Calu3 (cell line): ENCODE measurements around the gene MPPED2. TPM values are rescaled to one million over a fixed set of nuclear protein-coding genes. Genes with fewer than 3 reads are reported as not detected.
"Not testable (repeated sequence)": the region's sequence is repeated elsewhere in the genome, so short reads cannot be mapped to it uniquely, and the experiment has no call there.

Experiments used
- BruUV-seq: library from RNA; stranded (reverse); fragments of 400-500 nt; replicated peaks from 2 replicates; lab custom pipeline; 2021; lab: Mats Ljungman, UMichigan
- CTCF ChIA-PET: fragments of 300-600 bp; sonication (Branson Sonifier 250); formaldehyde crosslinking; loops from one replicate; lab custom pipeline; 2022; ENCODE audit warnings: antibody characterized with exemption; lab: Charles Lee
- DNase-seq: peaks from one replicate; pipeline ENCODE4 v3.0.0; 2022
- H3K27ac Mint-ChIP-seq: one replicate; pipeline ENCODE4 v1.8.0; 2022; ENCODE audit warnings: mixed read lengths; ENCODE audit not compliant: unreplicated experiment
- H3K27me3 Mint-ChIP-seq: one replicate; pipeline ENCODE4 v1.8.0; 2022; ENCODE audit warnings: mixed read lengths; ENCODE audit not compliant: unreplicated experiment
- H3K36me3 Mint-ChIP-seq: one replicate; pipeline ENCODE4 v1.8.0; 2022; ENCODE audit warnings: mild to moderate bottlenecking, moderate library complexity, mixed read lengths; ENCODE audit not compliant: insufficient read depth, unreplicated experiment
- H3K4me1 Mint-ChIP-seq: one replicate; pipeline ENCODE4 v1.8.0; 2022; ENCODE audit warnings: mild to moderate bottlenecking, low read depth, mixed read lengths; ENCODE audit not compliant: unreplicated experiment
- H3K4me3 Mint-ChIP-seq: one replicate; pipeline ENCODE4 v1.8.0; 2022; ENCODE audit warnings: mild to moderate bottlenecking, low read depth, moderate library complexity, mixed read lengths; ENCODE audit not compliant: unreplicated experiment
- H3K9me3 Mint-ChIP-seq: one replicate; pipeline ENCODE4 v1.8.0; 2022; ENCODE audit warnings: low read depth, mixed read lengths; ENCODE audit not compliant: unreplicated experiment
- intact Hi-C: fragments of 100-400 bp; cut with micrococcal nuclease; formaldehyde crosslinking; loops from one replicate; pipeline ENCODE4 v1.10.0; 2022; ENCODE audit not compliant: unreplicated experiment
- total RNA-seq: library from RNA; stranded (reverse); gene quantifications from 2 replicates; pipeline ENCODE4 v1.2.3, GENCODE V29; 2022
- TF ChIP-seq, protein P1 (sequence below): fragments of 200-600 bp; IDR thresholded peaks from one replicate; pipeline ENCODE4 v1.8.0; 2022; ENCODE audit warnings: antibody characterized with exemption; ENCODE audit not compliant: unreplicated experiment

The MPPED2 gene
- total RNA-seq, 1 experiment from 2014 or later: not detected

GRCh38 chr11:30561691-30562415 lies 24.3 kb downstream of the MPPED2 start:
- no peak for DNase-seq
- Mint-ChIP-seq H3K27me3 (no peaks in the 10 kb centered on the region), H3K27ac (no peak overlapping the region), H3K4me1 (no peaks in the 10 kb centered on the region), H3K36me3 (no peaks in the 10 kb centered on the region), H3K9me3 (no peaks in the 10 kb centered on the region), H3K4me3 (no peak overlapping the region)
- CTCF ChIA-PET: no interaction called here
- BruUV-seq: no TSS peak
- intact Hi-C loops: no loop called here
- TF ChIP-seq, protein P1, sequence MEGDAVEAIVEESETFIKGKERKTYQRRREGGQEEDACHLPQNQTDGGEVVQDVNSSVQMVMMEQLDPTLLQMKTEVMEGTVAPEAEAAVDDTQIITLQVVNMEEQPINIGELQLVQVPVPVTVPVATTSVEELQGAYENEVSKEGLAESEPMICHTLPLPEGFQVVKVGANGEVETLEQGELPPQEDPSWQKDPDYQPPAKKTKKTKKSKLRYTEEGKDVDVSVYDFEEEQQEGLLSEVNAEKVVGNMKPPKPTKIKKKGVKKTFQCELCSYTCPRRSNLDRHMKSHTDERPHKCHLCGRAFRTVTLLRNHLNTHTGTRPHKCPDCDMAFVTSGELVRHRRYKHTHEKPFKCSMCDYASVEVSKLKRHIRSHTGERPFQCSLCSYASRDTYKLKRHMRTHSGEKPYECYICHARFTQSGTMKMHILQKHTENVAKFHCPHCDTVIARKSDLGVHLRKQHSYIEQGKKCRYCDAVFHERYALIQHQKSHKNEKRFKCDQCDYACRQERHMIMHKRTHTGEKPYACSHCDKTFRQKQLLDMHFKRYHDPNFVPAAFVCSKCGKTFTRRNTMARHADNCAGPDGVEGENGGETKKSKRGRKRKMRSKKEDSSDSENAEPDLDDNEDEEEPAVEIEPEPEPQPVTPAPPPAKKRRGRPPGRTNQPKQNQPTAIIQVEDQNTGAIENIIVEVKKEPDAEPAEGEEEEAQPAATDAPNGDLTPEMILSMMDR: no peak

DNA sequence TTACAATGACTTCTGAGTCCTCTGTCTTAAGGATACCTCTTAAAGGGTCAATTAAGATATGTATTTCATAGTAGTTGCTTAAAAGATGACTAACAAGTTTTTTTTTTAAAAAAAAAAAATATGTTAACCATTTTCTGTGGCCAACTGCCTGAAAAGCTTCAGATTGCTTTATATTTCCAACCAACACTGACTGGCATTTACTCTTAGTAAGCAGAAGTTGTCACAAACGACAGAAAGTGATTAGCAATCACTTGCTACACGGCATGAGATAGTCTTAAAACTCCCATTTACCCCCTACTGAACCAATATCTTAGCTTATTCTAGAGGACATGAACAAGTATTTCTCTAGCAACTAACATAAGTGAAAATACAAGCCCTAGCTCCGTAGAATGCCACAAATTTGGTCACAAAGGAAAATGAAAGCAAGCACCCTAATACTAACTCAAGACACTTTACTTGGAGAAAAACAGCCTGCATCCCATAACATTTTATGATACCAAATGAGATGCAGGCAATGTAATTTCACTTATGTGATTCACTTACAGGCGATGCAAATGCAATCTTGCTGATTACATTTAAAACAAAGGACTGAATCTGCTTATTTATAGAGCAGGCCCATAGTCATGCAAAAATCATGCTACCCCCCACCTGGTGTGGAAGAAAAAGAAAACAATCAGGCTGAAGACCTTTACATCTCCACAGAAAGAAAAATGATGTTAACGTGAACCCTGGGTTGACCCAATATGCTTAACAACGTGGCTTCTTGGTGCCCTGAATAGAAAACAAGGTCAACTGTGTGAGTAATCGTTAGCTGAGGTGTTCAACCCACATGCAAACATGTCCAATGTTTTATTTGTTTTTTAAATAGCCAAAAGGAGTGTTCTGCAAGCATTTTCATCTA lies 25.7 kb downstream of the MPPED2 start:
- no peak for DNase-seq
- Mint-ChIP-seq H3K9me3 (no peaks in the 10 kb centered on the region), H3K27ac (no peak overlapping the region), H3K4me1 (no peaks in the 10 kb centered on the region), H3K4me3 (no peak overlapping the region), H3K27me3 (no peaks in the 10 kb centered on the region), H3K36me3 (no peaks in the 10 kb centered on the region)
- intact Hi-C loops: no loop called here
- no TSS peak for BruUV-seq
- TF ChIP-seq, protein P1: no peak
- CTCF ChIA-PET: no interaction called here

DNA sequence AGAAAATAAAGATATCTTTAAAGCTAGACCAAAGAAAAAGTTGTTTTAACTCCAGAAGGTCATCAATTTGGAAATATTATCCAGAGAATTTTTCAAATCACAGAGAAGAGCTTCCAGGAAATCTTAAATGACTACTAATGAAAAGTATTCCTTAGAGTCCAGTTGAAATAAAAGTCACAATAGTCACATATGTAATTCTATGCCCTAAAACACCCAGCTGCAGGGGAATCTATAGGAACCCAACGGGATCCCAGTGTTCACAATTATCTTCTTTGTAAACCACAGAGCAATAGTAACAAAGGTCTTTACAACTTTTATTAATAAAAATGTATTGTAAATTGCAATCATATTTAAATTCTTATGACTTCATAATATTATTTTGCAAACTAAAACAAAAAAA lies 27.1 kb downstream of the MPPED2 start:
- Mint-ChIP-seq H3K27ac (no peak overlapping the region), H3K36me3 (no peaks in the 10 kb centered on the region), H3K4me3 (no peak overlapping the region), H3K27me3 (no peaks in the 10 kb centered on the region), H3K9me3 (no peaks in the 10 kb centered on the region), H3K4me1 (no peaks in the 10 kb centered on the region)
- no TSS peak for BruUV-seq
- TF ChIP-seq, protein P1: no peak
- CTCF ChIA-PET: no interaction called here
- DNase-seq: no peak
- intact Hi-C loops: no loop called here

GRCh38 chr11:30554587-30554986 lies 31.6 kb downstream of the MPPED2 start:
- H3K27ac Mint-ChIP-seq, BruUV-seq, H3K36me3 Mint-ChIP-seq, H3K4me3 Mint-ChIP-seq, DNase-seq, H3K4me1 Mint-ChIP-seq, intact Hi-C loops, CTCF ChIA-PET, H3K9me3 Mint-ChIP-seq, H3K27me3 Mint-ChIP-seq: not testable (repeated sequence)
